DOHH2 (cell line): Measurements from ENCODE around the gene REPIN1.

Experiments
- H3F3A ChIP-seq: fragments of 200-600 bp; sonication (generic), shearing (Covaris generic); 2 replicates; pipeline ENCODE4 v1.6.0; 2016; ENCODE audit warnings: antibody characterized with exemption, mild to moderate bottlenecking; ENCODE audit not compliant: control insufficient read depth, insufficient read depth
- H3K27ac ChIP-seq: fragments of 200-600 bp; sonication (generic); 2 replicates; pipeline ENCODE4 v1.5.1; 2014; ENCODE audit warnings: low read depth, mild to moderate bottlenecking, low read length, moderate library complexity
- H3K27me3 ChIP-seq: fragments of 200-600 bp; sonication (generic); 2 replicates; pipeline ENCODE4 v1.6.1; 2014; ENCODE audit warnings: mild to moderate bottlenecking, low read length, mixed read lengths; ENCODE audit not compliant: control insufficient read depth
- H3K36me3 ChIP-seq: fragments of 200-600 bp; sonication (generic); 2 replicates; pipeline ENCODE4 v1.6.1; 2014; ENCODE audit warnings: mild to moderate bottlenecking, low read length, moderate library complexity, mixed read lengths; ENCODE audit not compliant: control insufficient read depth
- H3K4me1 ChIP-seq: fragments of 200-600 bp; sonication (generic); 2 replicates; pipeline ENCODE4 v1.6.1; 2014; ENCODE audit warnings: mild to moderate bottlenecking, low read length, mixed read lengths; ENCODE audit not compliant: control insufficient read depth
- H3K4me2 ChIP-seq: fragments of 200-600 bp; sonication (generic); 2 replicates; pipeline ENCODE4 v1.6.0; 2014; ENCODE audit warnings: mild to moderate bottlenecking, low read length, moderate library complexity
- H3K4me3 ChIP-seq: fragments of 200-600 bp; sonication (generic); 2 replicates; pipeline ENCODE4 v1.5.1; 2014; ENCODE audit warnings: mild to moderate bottlenecking, low read length, mixed read lengths
- H3K79me2 ChIP-seq: fragments of 200-600 bp; sonication (generic); 2 replicates; pipeline ENCODE4 v1.6.1; 2014; ENCODE audit warnings: mild to moderate bottlenecking, low read length, mixed read lengths; ENCODE audit not compliant: control insufficient read depth
- H3K9me2 ChIP-seq: fragments of 200-600 bp; sonication (generic); replicated peaks from 2 replicates; pipeline ENCODE4 v1.6.1; 2014; ENCODE audit warnings: mild to moderate bottlenecking, low read length, mixed read lengths; ENCODE audit not compliant: control insufficient read depth
- H3K9me3 ChIP-seq: fragments of 200-600 bp; sonication (generic); 2 replicates; pipeline ENCODE4 v1.6.1; 2014; ENCODE audit warnings: antibody characterized with exemption, low read length, mixed read lengths; ENCODE audit not compliant: control insufficient read depth, insufficient read depth
- H4K20me1 ChIP-seq: fragments of 200-600 bp; sonication (generic); 2 replicates; pipeline ENCODE4 v1.6.0; 2014; ENCODE audit warnings: low read depth, mild to moderate bottlenecking, antibody characterized with exemption, low read length, moderate library complexity; ENCODE audit not compliant: control insufficient read depth, insufficient read depth
- EZH2phosphoT487 ChIP-seq: fragments of 200-600 bp; sonication (generic); IDR thresholded peaks from 2 replicates; pipeline ENCODE4 v1.6.1; 2017; ENCODE audit warnings: borderline replicate concordance, mild to moderate bottlenecking, antibody characterized with exemption, low read length, moderate library complexity, mixed read lengths
- TF ChIP-seq, protein P1 (sequence below): fragments of 200-600 bp; sonication (generic); IDR thresholded peaks from one replicate; pipeline ENCODE4 v1.5.1; 2014; ENCODE audit warnings: antibody characterized with exemption, mild to moderate bottlenecking, low read depth, low read length; ENCODE audit not compliant: poor library complexity, severe bottlenecking

REPIN1 gene

DNA sequence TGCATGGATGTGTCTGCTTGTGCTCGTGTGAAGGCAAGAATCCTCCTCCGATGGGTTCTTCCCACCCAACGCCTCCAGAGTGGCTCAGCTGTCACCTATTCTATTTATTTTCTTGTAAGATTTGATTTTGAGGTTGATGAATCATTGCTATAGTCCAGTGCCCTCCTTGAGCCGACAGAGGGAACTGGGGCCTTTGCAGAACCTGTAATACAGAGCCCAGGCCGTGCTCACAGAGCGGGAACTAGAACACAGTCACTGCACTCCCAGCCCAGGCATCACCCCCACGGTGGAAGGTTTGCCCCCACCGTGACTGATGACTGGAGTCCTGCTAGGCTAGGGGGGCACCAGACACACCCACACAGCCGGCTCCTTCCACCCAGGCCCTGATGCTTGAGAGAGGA lies 29.2 kb upstream of the REPIN1 start:
- no peaks in the 10 kb centered on the region for H3K4me1 ChIP-seq
- H3K9me2 ChIP-seq = no peaks in the 10 kb centered on the region
- H3K9me3 ChIP-seq = peaks cover 11% of the 10 kb centered on the region; the same call in 1 of the 2 replicates
- no peak overlapping the region for H3K4me2 ChIP-seq
- H3K27me3 ChIP-seq = no peaks in the 10 kb centered on the region
- TF ChIP-seq EZH2phosphoT487 = no peak
- TF ChIP-seq, protein P1, sequence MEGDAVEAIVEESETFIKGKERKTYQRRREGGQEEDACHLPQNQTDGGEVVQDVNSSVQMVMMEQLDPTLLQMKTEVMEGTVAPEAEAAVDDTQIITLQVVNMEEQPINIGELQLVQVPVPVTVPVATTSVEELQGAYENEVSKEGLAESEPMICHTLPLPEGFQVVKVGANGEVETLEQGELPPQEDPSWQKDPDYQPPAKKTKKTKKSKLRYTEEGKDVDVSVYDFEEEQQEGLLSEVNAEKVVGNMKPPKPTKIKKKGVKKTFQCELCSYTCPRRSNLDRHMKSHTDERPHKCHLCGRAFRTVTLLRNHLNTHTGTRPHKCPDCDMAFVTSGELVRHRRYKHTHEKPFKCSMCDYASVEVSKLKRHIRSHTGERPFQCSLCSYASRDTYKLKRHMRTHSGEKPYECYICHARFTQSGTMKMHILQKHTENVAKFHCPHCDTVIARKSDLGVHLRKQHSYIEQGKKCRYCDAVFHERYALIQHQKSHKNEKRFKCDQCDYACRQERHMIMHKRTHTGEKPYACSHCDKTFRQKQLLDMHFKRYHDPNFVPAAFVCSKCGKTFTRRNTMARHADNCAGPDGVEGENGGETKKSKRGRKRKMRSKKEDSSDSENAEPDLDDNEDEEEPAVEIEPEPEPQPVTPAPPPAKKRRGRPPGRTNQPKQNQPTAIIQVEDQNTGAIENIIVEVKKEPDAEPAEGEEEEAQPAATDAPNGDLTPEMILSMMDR = no peak
- H3K27ac ChIP-seq = no peak overlapping the region
- H3F3A ChIP-seq = no peaks in the 10 kb centered on the region
- H4K20me1 ChIP-seq = no peaks in the 10 kb centered on the region
- H3K79me2 ChIP-seq = no peaks in the 10 kb centered on the region
- H3K4me3 ChIP-seq = no peak overlapping the region
- H3K36me3 ChIP-seq = peaks cover 12% of the 10 kb centered on the region

DNA sequence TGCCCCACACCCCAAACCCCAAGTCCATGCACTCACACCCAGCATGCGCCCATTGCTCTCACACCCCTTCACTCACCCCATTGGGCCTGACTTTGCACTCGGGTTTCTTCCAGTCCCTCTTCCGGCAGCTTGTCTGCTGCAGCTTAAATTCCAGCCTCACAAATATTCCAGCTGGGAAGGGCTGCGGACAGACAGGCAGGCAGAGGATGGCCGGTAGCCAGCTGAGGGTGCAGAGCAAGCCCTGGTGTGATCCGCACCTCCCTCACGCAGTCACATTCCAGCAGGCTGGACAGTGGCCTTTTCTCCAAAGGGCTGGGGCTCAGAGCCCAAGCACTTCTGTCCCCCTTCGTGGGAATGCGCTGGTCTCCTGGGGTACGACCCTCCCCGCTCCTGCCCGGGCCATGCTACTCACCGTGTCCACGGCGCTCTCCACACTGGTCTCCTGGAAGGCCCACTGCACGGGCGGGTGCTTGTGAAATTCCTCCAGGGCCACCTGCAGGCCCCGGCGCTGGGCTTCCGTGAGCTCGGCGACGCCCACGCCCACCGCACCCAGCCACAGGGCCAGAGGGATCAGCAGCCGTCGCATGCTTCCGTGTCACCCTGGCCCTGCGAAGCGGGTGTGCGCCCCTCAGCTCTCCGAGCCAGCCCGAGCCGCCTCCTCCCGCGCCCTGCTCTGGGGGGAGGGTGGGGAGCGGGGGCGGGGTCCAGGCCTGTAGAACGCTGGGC lies 28.4 kb upstream of the REPIN1 start:
- TF ChIP-seq, protein P1 = no peak
- TF ChIP-seq EZH2phosphoT487 = no peak
- H3K4me2 ChIP-seq = no peak overlapping the region

DNA sequence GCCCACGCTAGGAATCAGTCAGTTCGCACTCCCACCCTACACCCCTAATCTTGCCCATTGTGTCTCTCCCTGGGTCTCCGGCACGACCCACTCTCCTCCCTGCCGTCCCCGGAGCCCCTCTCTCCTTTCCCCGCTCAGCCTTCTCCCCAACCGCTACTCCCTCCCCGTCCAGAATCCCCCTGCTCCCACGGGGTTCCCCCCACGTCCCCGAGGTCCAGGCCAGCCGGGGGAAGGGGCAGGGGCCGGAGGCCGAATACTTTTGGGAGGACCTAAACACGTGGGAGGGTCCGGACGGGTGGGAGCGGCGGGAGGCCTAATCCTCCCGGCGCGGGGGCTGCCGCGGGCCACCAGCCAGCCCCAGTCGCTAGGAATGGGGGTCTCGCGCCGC lies 27.8 kb upstream of the REPIN1 start:
- Histone ChIP-seq H3K9me3 (peaks cover 11% of the 10 kb centered on the region; the same call in 1 of the 2 replicates), H3K79me2 (no peaks in the 10 kb centered on the region), H3K4me1 (no peaks in the 10 kb centered on the region), H3K4me2 (no peak overlapping the region), H3K27me3 (no peaks in the 10 kb centered on the region), H3K36me3 (peaks cover 12% of the 10 kb centered on the region), H4K20me1 (no peaks in the 10 kb centered on the region), H3K9me2 (no peaks in the 10 kb centered on the region), H3F3A (no peaks in the 10 kb centered on the region), H3K4me3 (no peak overlapping the region), H3K27ac (no peak overlapping the region)
- TF ChIP-seq EZH2phosphoT487 = no peak
- TF ChIP-seq, protein P1 = no peak

More for the DNA sequence above, 28.4 kb upstream of the REPIN1 start:
- Histone ChIP-seq H3K9me3 (peaks cover 11% of the 10 kb centered on the region; the same call in 1 of the 2 replicates), H3K27ac (no peak overlapping the region), H3K4me3 (no peak overlapping the region), H3K9me2 (no peaks in the 10 kb centered on the region), H3F3A (no peaks in the 10 kb centered on the region), H3K79me2 (no peaks in the 10 kb centered on the region), H3K4me1 (no peaks in the 10 kb centered on the region), H3K36me3 (peaks cover 12% of the 10 kb centered on the region), H4K20me1 (no peaks in the 10 kb centered on the region), H3K27me3 (no peaks in the 10 kb centered on the region)
